HCT116 (cell line): ENCODE results near the gene PRKAR2A. TPM values are rescaled to one million over a fixed set of nuclear protein-coding genes. Genes with fewer than 3 reads are reported as not detected.

Experiments
- ATAC-seq: fragments of 200-7000 bp; cut with Tn5 transposase; 2 replicates; pipeline ENCODE4 v1.9.1; 2020; ENCODE audit warnings: mild to moderate bottlenecking, moderate library complexity
- BruUV-seq: library from RNA; stranded (reverse); fragments of 400-500 nt; replicated peaks from 2 replicates; lab custom pipeline; 2021; lab: Mats Ljungman, UMichigan
- CTCF ChIA-PET: fragments of 300-600 bp; sonication (Branson Sonifier 250); formaldehyde crosslinking; loops from one replicate; lab custom pipeline; 2021; ENCODE audit warnings: antibody characterized with exemption; lab: Charles Lee
- POLR2A ChIA-PET: fragments of 300-600, 350-600 bp; sonication (Branson Sonifier 250); formaldehyde crosslinking; loops from one replicate; lab custom pipeline; 2021; ENCODE audit warnings: antibody characterized with exemption; lab: Charles Lee
- RAD21 ChIA-PET, 2 experiments: fragments of 300-600 bp; sonication (Branson Sonifier 250); formaldehyde crosslinking; loops; one replicate each; lab custom pipeline; 2023; ENCODE audit warnings: low total read pairs in 2 of 2; ENCODE audit not compliant: uncharacterized antibody in 2 of 2, unreplicated experiment in 2 of 2, low non-redundant PET in 1 of 2; lab: Charles Lee
- DNase-seq: peaks from one replicate; pipeline ENCODE4 v3.0.0-alpha.2; 2010; ENCODE audit warnings: low read depth, low spot score
- H2AFZ ChIP-seq: fragments of 200-600 bp; shearing (Covaris generic), sonication (generic); 2 replicates; pipeline ENCODE4 v1.6.1; 2017; ENCODE audit warnings: low read depth, mixed run types, mixed read lengths, antibody characterized with exemption, low read length; ENCODE audit not compliant: poor library complexity, severe bottlenecking
- H3K27ac ChIP-seq: 2 replicates; pipeline ENCODE4 v1.5.1; 2012; ENCODE audit warnings: low read depth, low read length
- H3K27me3 ChIP-seq: fragments of 200-600 bp; sonication (generic); 2 replicates; pipeline ENCODE4 v1.6.1; 2016; ENCODE audit warnings: mixed run types, low read length, mixed read lengths; ENCODE audit not compliant: insufficient read depth
- H3K36me3 ChIP-seq, 2 experiments: fragments of 200-500 bp in 1 of 2; fragments of 200-600 bp in 1 of 2; sonication (Bioruptor generic) in 1 of 2; sonication (generic) in 1 of 2; 2 replicates each; pipeline versions ENCODE4 v1.5.1 to v1.6.1; 2014 to 2016; ENCODE audit warnings: low read length in 2 of 2, inconsistent platforms in 1 of 2, mixed read lengths in 1 of 2, mixed run types in 1 of 2; ENCODE audit not compliant: insufficient read depth in 2 of 2, control insufficient read depth in 1 of 2
- H3K4me1 ChIP-seq, 2 experiments: fragments of 200-600 bp in 1 of 2; sonication (generic) in 1 of 2; 2 replicates each; pipeline versions ENCODE4 v1.5.1 to v1.6.1; 2012 to 2017; ENCODE audit warnings: low read length in 2 of 2, inconsistent platforms in 1 of 2, mild to moderate bottlenecking in 1 of 2, mixed read lengths in 1 of 2, mixed run types in 1 of 2, moderate library complexity in 1 of 2; ENCODE audit not compliant: insufficient read depth in 2 of 2, control insufficient read depth in 1 of 2
- H3K4me2 ChIP-seq: fragments of 200-600 bp; sonication (generic); 2 replicates; pipeline ENCODE4 v1.6.1; 2017; ENCODE audit warnings: mixed run types, low read length, mixed read lengths
- H3K4me3 ChIP-seq, 2 experiments: fragments of 200-600 bp in 1 of 2; sonication (generic) in 1 of 2; replicated peaks in 1 of 2; 2 replicates each; pipeline ENCODE4 v1.5.1; 2011 to 2016; ENCODE audit warnings: low read length in 2 of 2, control low read depth in 1 of 2, low read depth in 1 of 2, mild to moderate bottlenecking in 1 of 2, mixed read lengths in 1 of 2, mixed run types in 1 of 2
- H3K79me2 ChIP-seq: fragments of 200-600 bp; sonication (generic); 2 replicates; pipeline ENCODE4 v1.6.1; 2017; ENCODE audit warnings: mild to moderate bottlenecking, mixed run types, low read length, moderate library complexity, mixed read lengths; ENCODE audit not compliant: insufficient read depth
- H3K9ac ChIP-seq: fragments of 200-600 bp; sonication (generic); 2 replicates; pipeline ENCODE4 v1.6.1; 2016; ENCODE audit warnings: low read length, mixed read lengths
- H3K9me2 ChIP-seq: fragments of 200-600 bp; sonication (generic), shearing (Covaris generic); 2 replicates; pipeline ENCODE4 v1.6.1; 2017; ENCODE audit warnings: mixed run types, mild to moderate bottlenecking, moderate library complexity; ENCODE audit not compliant: insufficient read depth
- H3K9me3 ChIP-seq, 2 experiments: fragments of 200-500 bp in 1 of 2; fragments of 200-600 bp in 1 of 2; sonication (Bioruptor generic) in 1 of 2; sonication (generic) in 1 of 2; 2 replicates each; pipeline ENCODE4 v1.6.1; 2014 to 2017; ENCODE audit warnings: low read length in 2 of 2, mixed read lengths in 2 of 2, inconsistent platforms in 1 of 2, low read depth in 1 of 2, mild to moderate bottlenecking in 1 of 2, mixed run types in 1 of 2, moderate library complexity in 1 of 2; ENCODE audit not compliant: control insufficient read depth in 1 of 2, insufficient read depth in 1 of 2
- H4K20me1 ChIP-seq: fragments of 200-600 bp; sonication (generic), shearing (Covaris generic); 2 replicates; pipeline ENCODE4 v1.6.1; 2017; ENCODE audit warnings: mixed run types, mild to moderate bottlenecking, moderate library complexity; ENCODE audit not compliant: insufficient read depth
- CBX3 ChIP-seq: IDR thresholded peaks from 2 replicates; pipeline ENCODE4 v1.6.1; 2012; ENCODE audit warnings: low read depth
- CEBPB ChIP-seq: IDR thresholded peaks from 2 replicates; pipeline ENCODE4 v1.6.1; 2012; ENCODE audit warnings: low read depth
- EGR1 ChIP-seq: IDR thresholded peaks from 2 replicates; pipeline ENCODE4 v1.6.1; 2012; ENCODE audit warnings: low read depth
- EZH2phosphoT487 ChIP-seq: fragments of 200-600 bp; IDR thresholded peaks from 2 replicates; pipeline ENCODE4 v1.6.1; 2018; ENCODE audit warnings: antibody characterized with exemption, borderline replicate concordance
- FOSL1 ChIP-seq: IDR thresholded peaks from 2 replicates; pipeline ENCODE4 v1.6.1; 2012; ENCODE audit warnings: low read depth
- POLR2A ChIP-seq: IDR thresholded peaks from 2 replicates; pipeline ENCODE4 v1.7.0; 2011; ENCODE audit warnings: borderline replicate concordance; ENCODE audit not compliant: insufficient read depth, insufficient read length; ENCODE audit errors: extremely low read depth
- SP1 ChIP-seq: IDR thresholded peaks from 2 replicates; pipeline ENCODE4 v1.6.1; 2012; ENCODE audit warnings: low read depth
- ZNF274 ChIP-seq: fragments of 200-500 bp; sonication (Bioruptor generic); IDR thresholded peaks from 2 replicates; pipeline ENCODE4 v1.6.1; 2014; ENCODE audit warnings: mild to moderate bottlenecking, low read depth, low read length, inconsistent platforms
- intact Hi-C: fragments of 100-400 bp; cut with micrococcal nuclease; formaldehyde crosslinking; loops from 2 replicates; pipeline ENCODE4 v1.10.0; 2022
- total RNA-seq: library from RNA; stranded (reverse); gene quantifications from one replicate; pipeline ENCODE4 v1.2.1, GENCODE V29; 2021; ENCODE audit not compliant: unreplicated experiment
- TF ChIP-seq, protein P1 (sequence below): IDR thresholded peaks from 2 replicates; pipeline ENCODE4 v1.6.1; 2012; ENCODE audit warnings: low read depth
- TF ChIP-seq, protein P2 (sequence below): IDR thresholded peaks from 2 replicates; pipeline ENCODE4 v1.6.1; 2012
- TF ChIP-seq, protein P3 (sequence below): IDR thresholded peaks from 2 replicates; pipeline ENCODE4 v1.6.1; 2012

The PRKAR2A gene
- total RNA-seq, 1 experiment from 2014 or later: 63.3 TPM

DNA sequence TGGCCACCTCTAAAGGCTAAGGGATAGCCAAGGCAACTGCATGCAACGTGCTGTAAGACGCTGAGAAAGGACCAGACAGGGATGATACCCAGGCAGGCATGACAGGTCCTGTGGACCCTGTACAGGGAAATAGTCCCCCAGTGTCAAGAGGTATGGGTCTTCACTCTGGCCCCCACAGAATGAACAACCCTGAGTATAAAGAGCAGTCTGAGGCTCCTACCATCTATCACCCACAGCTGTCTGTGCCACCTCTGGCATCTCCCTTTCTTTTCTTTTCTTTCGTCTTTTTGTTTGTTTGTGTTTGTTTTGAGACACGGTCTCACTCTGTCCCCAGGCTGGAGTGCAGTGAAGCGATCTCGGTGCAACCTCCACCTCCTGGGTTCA, 32.3 kb upstream of the PRKAR2A start:
- H3K4me2 ChIP-seq: no peak overlapping the region
- H3K27me3 ChIP-seq: no peaks in the 10 kb centered on the region
- H3K9me3 ChIP-seq: no peaks in the 10 kb centered on the region
- ChIA-PET RAD21 (no interaction called here), POLR2A (no interaction called here), CTCF (no interaction called here)
- no peaks in the 10 kb centered on the region for H4K20me1 ChIP-seq
- H3K9ac ChIP-seq: no peak overlapping the region
- DNase-seq: no peak
- no peak for ATAC-seq
- H3K9me2 ChIP-seq: no peaks in the 10 kb centered on the region
- no peaks in the 10 kb centered on the region for H3K79me2 ChIP-seq
- BruUV-seq: no TSS peak
- no peak overlapping the region for H3K4me3 ChIP-seq
- H3K36me3 ChIP-seq: no peaks in the 10 kb centered on the region
- TF ChIP-seq CEBPB (no peak), EGR1 (no peak), SP1 (no peak), POLR2A (no peak), FOSL1 (no peak), ZNF274 (no peak), CBX3 (no peak), EZH2phosphoT487 (no peak)
- TF ChIP-seq, protein P1, sequence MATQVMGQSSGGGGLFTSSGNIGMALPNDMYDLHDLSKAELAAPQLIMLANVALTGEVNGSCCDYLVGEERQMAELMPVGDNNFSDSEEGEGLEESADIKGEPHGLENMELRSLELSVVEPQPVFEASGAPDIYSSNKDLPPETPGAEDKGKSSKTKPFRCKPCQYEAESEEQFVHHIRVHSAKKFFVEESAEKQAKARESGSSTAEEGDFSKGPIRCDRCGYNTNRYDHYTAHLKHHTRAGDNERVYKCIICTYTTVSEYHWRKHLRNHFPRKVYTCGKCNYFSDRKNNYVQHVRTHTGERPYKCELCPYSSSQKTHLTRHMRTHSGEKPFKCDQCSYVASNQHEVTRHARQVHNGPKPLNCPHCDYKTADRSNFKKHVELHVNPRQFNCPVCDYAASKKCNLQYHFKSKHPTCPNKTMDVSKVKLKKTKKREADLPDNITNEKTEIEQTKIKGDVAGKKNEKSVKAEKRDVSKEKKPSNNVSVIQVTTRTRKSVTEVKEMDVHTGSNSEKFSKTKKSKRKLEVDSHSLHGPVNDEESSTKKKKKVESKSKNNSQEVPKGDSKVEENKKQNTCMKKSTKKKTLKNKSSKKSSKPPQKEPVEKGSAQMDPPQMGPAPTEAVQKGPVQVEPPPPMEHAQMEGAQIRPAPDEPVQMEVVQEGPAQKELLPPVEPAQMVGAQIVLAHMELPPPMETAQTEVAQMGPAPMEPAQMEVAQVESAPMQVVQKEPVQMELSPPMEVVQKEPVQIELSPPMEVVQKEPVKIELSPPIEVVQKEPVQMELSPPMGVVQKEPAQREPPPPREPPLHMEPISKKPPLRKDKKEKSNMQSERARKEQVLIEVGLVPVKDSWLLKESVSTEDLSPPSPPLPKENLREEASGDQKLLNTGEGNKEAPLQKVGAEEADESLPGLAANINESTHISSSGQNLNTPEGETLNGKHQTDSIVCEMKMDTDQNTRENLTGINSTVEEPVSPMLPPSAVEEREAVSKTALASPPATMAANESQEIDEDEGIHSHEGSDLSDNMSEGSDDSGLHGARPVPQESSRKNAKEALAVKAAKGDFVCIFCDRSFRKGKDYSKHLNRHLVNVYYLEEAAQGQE: no peak
- TF ChIP-seq, protein P2, sequence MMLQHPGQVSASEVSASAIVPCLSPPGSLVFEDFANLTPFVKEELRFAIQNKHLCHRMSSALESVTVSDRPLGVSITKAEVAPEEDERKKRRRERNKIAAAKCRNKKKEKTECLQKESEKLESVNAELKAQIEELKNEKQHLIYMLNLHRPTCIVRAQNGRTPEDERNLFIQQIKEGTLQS: no peak
- TF ChIP-seq, protein P3, sequence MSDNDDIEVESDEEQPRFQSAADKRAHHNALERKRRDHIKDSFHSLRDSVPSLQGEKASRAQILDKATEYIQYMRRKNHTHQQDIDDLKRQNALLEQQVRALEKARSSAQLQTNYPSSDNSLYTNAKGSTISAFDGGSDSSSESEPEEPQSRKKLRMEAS: no peak
- intact Hi-C loops: no loop called here
- no peak overlapping the region for H2AFZ ChIP-seq
- H3K4me1 ChIP-seq: no peaks in the 10 kb centered on the region
- H3K27ac ChIP-seq: no peak overlapping the region
